ENCODE data around the gene PPP2R2C. TPM values are rescaled to one million over a fixed set of nuclear protein-coding genes. Genes with fewer than 3 reads are reported as not detected.

The PPP2R2C gene
- polyA plus RNA-seq, 1 donor from 2014 or later: 34.4 TPM

DNA sequence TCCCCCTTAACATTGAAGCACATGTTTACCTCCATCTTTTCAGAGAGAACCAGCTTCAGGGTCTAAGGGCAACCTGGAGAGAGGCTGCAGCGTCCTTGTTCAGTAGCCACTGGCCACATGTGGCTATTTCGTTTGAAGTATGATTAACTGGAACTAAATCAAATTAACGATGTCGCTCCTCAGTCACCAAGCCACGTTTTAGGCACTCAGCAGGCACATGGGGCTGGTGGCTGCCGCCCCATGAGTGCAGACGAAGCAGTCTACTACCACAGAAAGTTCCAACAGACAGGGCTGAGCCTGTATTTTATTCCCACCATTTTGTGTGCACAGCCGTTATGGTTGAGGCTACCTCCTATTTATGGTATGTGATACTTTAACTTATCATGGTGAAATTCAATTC is 103.4 kb downstream of the PPP2R2C start:
- no peaks in the 10 kb centered on the region for H3K79me2 ChIP-seq (replicated peaks; ENCODE audit: insufficient read depth, low read length)
- H3F3A ChIP-seq (ENCODE audit: insufficient read depth, low read length, poor library complexity, severe bottlenecking): no peaks in the 10 kb centered on the region
- no peaks in the 10 kb centered on the region for H3K27me3 ChIP-seq (ENCODE audit: insufficient read depth, low read depth, low read length)
- no peaks in the 10 kb centered on the region for H4K20me1 ChIP-seq (ENCODE audit: insufficient read depth)
- H3K9me3 ChIP-seq (ENCODE audit: low read length): no peaks in the 10 kb centered on the region
- no peak overlapping the region for H3K4me3 ChIP-seq (ENCODE audit: low read length)
- H3K27ac ChIP-seq (ENCODE audit: low read length): no peak overlapping the region
- TF ChIP-seq REST (IDR thresholded peaks at IDR 0.05; ENCODE audit: borderline replicate concordance) (no peak), CTCF (IDR thresholded peaks at IDR 0.05; ENCODE audit: poor library complexity, severe bottlenecking) (no peak), EP300 (conservative IDR thresholded peaks at IDR 0.05; ENCODE audit: poor library complexity, severe bottlenecking) (no peak), POLR2AphosphoS5 (IDR thresholded peaks at IDR 0.05) (no peak), MXI1 (conservative IDR thresholded peaks at IDR 0.05; ENCODE audit: poor library complexity, severe bottlenecking) (no peak), TAF1 (IDR thresholded peaks at IDR 0.05; ENCODE audit: low read depth) (no peak), RAD21 (conservative IDR thresholded peaks at IDR 0.05) (no peak), SMC3 (conservative IDR thresholded peaks at IDR 0.05; ENCODE audit: poor library complexity) (no peak), EZH2 (IDR thresholded peaks at IDR 0.05; ENCODE audit: borderline replicate concordance, insufficient read depth, low read length, poor library complexity, severe bottlenecking) (no peak)
- no peak overlapping the region for H3K9ac ChIP-seq (ENCODE audit: low read length)
- H3K4me2 ChIP-seq (ENCODE audit: low read length): no peak overlapping the region
- no peaks in the 10 kb centered on the region for H3K9me2 ChIP-seq (ENCODE audit: insufficient read depth, low read length)
- H2AFZ ChIP-seq (ENCODE audit: low read depth, low read length): no peak overlapping the region
- no peaks in the 10 kb centered on the region for H3K36me3 ChIP-seq (ENCODE audit: insufficient read depth, low read length)

DNA sequence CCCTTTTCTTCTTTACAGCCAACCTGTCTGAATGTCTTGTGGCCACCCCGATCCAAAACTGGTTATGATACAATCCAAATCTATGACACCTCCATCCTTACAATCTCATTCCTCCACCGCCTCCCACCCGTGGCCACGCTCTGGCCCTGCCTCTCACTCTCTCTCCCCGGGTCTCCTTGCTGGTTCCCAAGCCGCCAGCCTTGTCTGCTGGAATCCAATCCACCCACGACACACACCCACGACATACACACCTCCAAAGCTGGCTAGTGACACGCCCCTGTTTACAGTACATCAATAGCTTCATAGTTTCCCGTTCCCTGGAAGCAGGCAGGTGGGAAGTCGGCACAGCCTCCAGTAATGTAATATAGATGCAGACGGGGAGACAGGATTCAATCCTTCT is 103.8 kb downstream of the PPP2R2C start:
- TF ChIP-seq TAF1 (IDR thresholded peaks at IDR 0.05; ENCODE audit: low read depth): no peak
- TF ChIP-seq EP300 (conservative IDR thresholded peaks at IDR 0.05; ENCODE audit: poor library complexity, severe bottlenecking): no peak
- TF ChIP-seq RAD21 (conservative IDR thresholded peaks at IDR 0.05): no peak
- TF ChIP-seq POLR2AphosphoS5 (IDR thresholded peaks at IDR 0.05): no peak
- TF ChIP-seq SMC3 (conservative IDR thresholded peaks at IDR 0.05; ENCODE audit: poor library complexity): no peak
- Histone ChIP-seq H3K4me2 (ENCODE audit: low read length) (no peak overlapping the region), H3K27me3 (ENCODE audit: insufficient read depth, low read depth, low read length) (no peaks in the 10 kb centered on the region), H3K9me3 (ENCODE audit: low read length) (no peaks in the 10 kb centered on the region), H3K36me3 (ENCODE audit: insufficient read depth, low read length) (no peaks in the 10 kb centered on the region), H3K9ac (ENCODE audit: low read length) (peak overlapping the region; percentile 23), H3K9me2 (ENCODE audit: insufficient read depth, low read length) (no peaks in the 10 kb centered on the region), H3F3A (ENCODE audit: insufficient read depth, low read length, poor library complexity, severe bottlenecking) (no peaks in the 10 kb centered on the region), H4K20me1 (ENCODE audit: insufficient read depth) (no peaks in the 10 kb centered on the region), H2AFZ (ENCODE audit: low read depth, low read length) (no peak overlapping the region), H3K27ac (ENCODE audit: low read length) (peak overlapping the region; percentile 76), H3K79me2 (replicated peaks; ENCODE audit: insufficient read depth, low read length) (no peaks in the 10 kb centered on the region), H3K4me3 (ENCODE audit: low read length) (no peak overlapping the region)
